DMS53 treated with DMSO at 0.1 percent for 48 hours (cell line): ENCODE measurements around the gene NCBP2L.
"Not testable (repeated sequence)": the region's sequence is repeated elsewhere in the genome, so short reads cannot be mapped to it uniquely, and the experiment has no call there.

Experiments used
- DNase-seq: peaks from one replicate; lab custom pipeline; 2025; ENCODE audit not compliant: unreplicated experiment; lab: John Stamatoyannopoulos, UW

The NCBP2L gene

GRCh38 chrX:107804427-107804826 is 26.9 kb downstream of the NCBP2L start:
- DNase-seq: no peak

GRCh38 chrX:107805179-107805578 is 27.6 kb downstream of the NCBP2L start:
- no peak for DNase-seq

- DNase-seq: not testable (repeated sequence)
These were observed 32.5 kb downstream of the NCBP2L start for GRCh38 chrX:107810053-107810452.

GRCh38 chrX:107818900-107819521 is 41.5 kb downstream of the NCBP2L start:
- DNase-seq: no peak

- no peak for DNase-seq
These were observed 45.5 kb downstream of the NCBP2L start for GRCh38 chrX:107823042-107823441.

- no peak for DNase-seq
These were observed 45.9 kb downstream of the NCBP2L start for GRCh38 chrX:107823456-107823855.

- peak; percentile 28 for DNase-seq
These were observed 48.2 kb downstream of the NCBP2L start, which contains the start of gene MID2 for GRCh38 chrX:107825698-107826237. MID2 (plus strand) TSS chrX:107825866; CDS start chrX:107826427, 561 bp downstream.

- no peak for DNase-seq
These were observed 48.9 kb downstream of the NCBP2L start for GRCh38 chrX:107826238-107827029.

- no peak for DNase-seq
These were observed 49.7 kb downstream of the NCBP2L start for GRCh38 chrX:107827030-107827831.

GRCh38 chrX:107827852-107828251 is 50.3 kb downstream of the NCBP2L start:
- DNase-seq: no peak

- DNase-seq: no peak
These were observed 52.3 kb downstream of the NCBP2L start for GRCh38 chrX:107829878-107830277.

- DNase-seq: no peak
These were observed 53.7 kb downstream of the NCBP2L start for GRCh38 chrX:107831071-107831730.

- DNase-seq: no peak
These were observed 57.0 kb downstream of the NCBP2L start for GRCh38 chrX:107834275-107835201.

GRCh38 chrX:107836958-107837357 is 59.4 kb downstream of the NCBP2L start:
- no peak for DNase-seq

GRCh38 chrX:107840971-107841370 is 63.4 kb downstream of the NCBP2L start:
- no peak for DNase-seq

- no peak for DNase-seq
These were observed 65.3 kb downstream of the NCBP2L start for GRCh38 chrX:107842715-107843400.
